Cardiac muscle cell (in vitro differentiated cells and primary cell): ENCODE results near the gene BPIFA1. TPM values are rescaled to one million over a fixed set of nuclear protein-coding genes. Genes with fewer than 3 reads are reported as not detected.
A peak's percentile ranks its signal among the peaks of the same experiment; 100 is the strongest.

Experiments
- DNase-seq, 2 donors: peaks; one replicate each; pipeline versions ENCODE4 v3.0.0 to v3.0.0-alpha.2; 2010 to 2017; ENCODE audit warnings: low read depth in 1 of 2, low spot score in 1 of 2
- H3K27ac ChIP-seq: fragments of 200-600 bp; sonication (generic); 2 replicates; pipeline ENCODE4 v1.5.1; 2016
- H3K27me3 ChIP-seq: fragments of 200-600 bp; sonication (generic); 2 replicates; pipeline ENCODE4 v1.6.0; 2016; ENCODE audit warnings: control low read depth
- H3K36me3 ChIP-seq: fragments of 200-600 bp; sonication (generic); 2 replicates; pipeline ENCODE4 v1.5.1; 2016; ENCODE audit warnings: control low read depth
- H3K4me1 ChIP-seq: fragments of 200-600 bp; sonication (generic); 2 replicates; pipeline ENCODE4 v1.8.1; 2017; ENCODE audit warnings: low read depth, mild to moderate bottlenecking, mixed run types
- H3K4me3 ChIP-seq: fragments of 200-600 bp; sonication (generic); 2 replicates; pipeline ENCODE4 v1.5.1; 2016; ENCODE audit warnings: mild to moderate bottlenecking
- H3K9me3 ChIP-seq: fragments of 200-600 bp; sonication (generic); 2 replicates; pipeline ENCODE4 v1.5.1; 2017; ENCODE audit warnings: low read depth, mild to moderate bottlenecking, control low read depth
- CTCF ChIP-seq: IDR thresholded peaks from 2 replicates; pipeline ENCODE4 v1.5.1; 2012; ENCODE audit warnings: low read depth, mild to moderate bottlenecking, low read length
- polyA plus RNA-seq: library from polyadenylated mRNA; unstranded; fragments of >200 nt; fragmentation: Nextera tagmentation; extraction: Ambion mirVana; gene quantifications from 2 replicates; pipeline ENCODE4 v1.2.1, GENCODE V29; 2016
- total RNA-seq: library from RNA; depleted of rRNA; stranded (reverse); fragments of >200 nt; gene quantifications from 2 replicates; pipeline ENCODE4 v1.2.3, GENCODE V29; 2016

Gene BPIFA1
- total and polyA plus RNA-seq, 2 experiments from 2014 or later = not detected

GRCh38 chr20:33192912-33193501 is 42.8 kb upstream of the BPIFA1 start:
- no peaks in the 10 kb centered on the region for H3K36me3 ChIP-seq
- no peak for TF ChIP-seq CTCF
- H3K27ac ChIP-seq = no peak overlapping the region
- H3K9me3 ChIP-seq = no peaks in the 10 kb centered on the region
- DNase-seq = peak in 1 of 2 donors; percentile 41
- H3K4me3 ChIP-seq = no peak overlapping the region
- H3K4me1 ChIP-seq = no peaks in the 10 kb centered on the region
- peaks cover 4% of the 10 kb centered on the region for H3K27me3 ChIP-seq

- H3K4me1 ChIP-seq = no peaks in the 10 kb centered on the region
- no peak for DNase-seq
- H3K27me3 ChIP-seq = peaks cover 4% of the 10 kb centered on the region
- no peaks in the 10 kb centered on the region for H3K9me3 ChIP-seq
- H3K36me3 ChIP-seq = no peaks in the 10 kb centered on the region
- no peak overlapping the region for H3K4me3 ChIP-seq
- no peak overlapping the region for H3K27ac ChIP-seq
- no peak for TF ChIP-seq CTCF
These were observed 36.8 kb upstream of the BPIFA1 start for GRCh38 chr20:33199026-33199425.

- TF ChIP-seq CTCF = no peak
- no peak for DNase-seq
- H3K27ac ChIP-seq = no peak overlapping the region
- H3K9me3 ChIP-seq = no peaks in the 10 kb centered on the region
- H3K27me3 ChIP-seq = peaks cover 4% of the 10 kb centered on the region
- H3K36me3 ChIP-seq = no peaks in the 10 kb centered on the region
- H3K4me1 ChIP-seq = no peaks in the 10 kb centered on the region
- H3K4me3 ChIP-seq = no peak overlapping the region
These were observed 33.3 kb upstream of the BPIFA1 start for GRCh38 chr20:33202451-33202850.

- Histone ChIP-seq H3K4me3 (no peak overlapping the region), H3K27ac (no peak overlapping the region), H3K27me3 (peaks cover 4% of the 10 kb centered on the region), H3K4me1 (no peaks in the 10 kb centered on the region), H3K36me3 (no peaks in the 10 kb centered on the region), H3K9me3 (no peaks in the 10 kb centered on the region)
- TF ChIP-seq CTCF = no peak
- no peak for DNase-seq
These were observed 32.4 kb upstream of the BPIFA1 start for GRCh38 chr20:33203444-33203843.

- H3K27ac ChIP-seq = no peak overlapping the region
- H3K4me1 ChIP-seq = no peaks in the 10 kb centered on the region
- peaks cover 21% of the 10 kb centered on the region for H3K27me3 ChIP-seq
- H3K36me3 ChIP-seq = no peaks in the 10 kb centered on the region
- no peaks in the 10 kb centered on the region for H3K9me3 ChIP-seq
- no peak for TF ChIP-seq CTCF
- DNase-seq = peak; percentile 75 to 93
- no peak overlapping the region for H3K4me3 ChIP-seq
These were observed 26.0 kb upstream of the BPIFA1 start for GRCh38 chr20:33209789-33210188.

GRCh38 chr20:33210371-33210770 is 25.4 kb upstream of the BPIFA1 start:
- Histone ChIP-seq H3K27me3 (peaks cover 26% of the 10 kb centered on the region), H3K9me3 (no peaks in the 10 kb centered on the region), H3K36me3 (no peaks in the 10 kb centered on the region), H3K4me1 (no peaks in the 10 kb centered on the region), H3K4me3 (no peak overlapping the region), H3K27ac (no peak overlapping the region)
- DNase-seq = no peak
- TF ChIP-seq CTCF = no peak
